ENCODE measurements around the gene DLG5. TPM values are rescaled to one million over a fixed set of nuclear protein-coding genes. Genes with fewer than 3 reads are reported as not detected.

DLG5 gene
- total RNA-seq, 2 experiments from 2014 or later = 1.8 to 1.9 TPM

- ChIA-PET POLR2A (no interaction called here), CTCF (no interaction called here)
Measured at GRCh38 chr10:77744245-77744644, 182.3 kb downstream of the DLG5 start.

- ChIA-PET CTCF (interaction anchor here (0.6 kb wide), 1 partner anchor 104 kb away, joined by 3 read pairs; no protein-coding TSS in a partner anchor), POLR2A (no interaction called here)
Measured at GRCh38 chr10:77742172-77742571, 184.4 kb downstream of the DLG5 start.

- CTCF ChIA-PET = interaction anchor here (0.6 kb wide), 1 partner anchor 105 kb away, joined by 3 read pairs; no protein-coding TSS in a partner anchor
Measured at GRCh38 chr10:77741746-77742145, 184.8 kb downstream of the DLG5 start.

More at GRCh38 chr10:77741746-77742145, 184.8 kb downstream of the DLG5 start:
- POLR2A ChIA-PET = no interaction called here

Other genes starting within 250 kb of the DLG5 start
- 10 to 100 TPM; 26.7 to 27.1 TPM for gene POLR3A, start 102.8 kb upstream of the DLG5 start, total RNA-seq
- gene RPS24, start 107.1 kb upstream of the DLG5 start, total RNA-seq = 1,000 to 10,000 TPM; 1,848 to 1,876 TPM